CD14-positive monocyte (primary cell): ENCODE results near the gene C3orf62. TPM values are rescaled to one million over a fixed set of nuclear protein-coding genes. Genes with fewer than 3 reads are reported as not detected.

Experiments used
- DNase-seq, 3 donors: peaks; one replicate each; pipeline ENCODE4 v3.0.0-alpha.2; 2011 to 2022
- H2AFZ ChIP-seq: 2 replicates; pipeline ENCODE4 v1.6.0; 2012; ENCODE audit warnings: mild to moderate bottlenecking, low read depth, low read length, inconsistent platforms; ENCODE audit not compliant: insufficient read depth, poor library complexity, severe bottlenecking
- H3K27ac ChIP-seq, 2 donors: 1 replicate in 1 of 2; 2 replicates in 1 of 2; pipeline ENCODE4 v1.5.1; 2012 to 2013; ENCODE audit warnings: low read length in 2 of 2, control low read depth in 1 of 2, inconsistent platforms in 1 of 2, low read depth in 1 of 2, mild to moderate bottlenecking in 1 of 2
- H3K27me3 ChIP-seq, 2 donors: one replicate each; pipeline versions ENCODE4 v1.6.0 to v1.6.1; 2011 to 2013; ENCODE audit warnings: low read length in 2 of 2; ENCODE audit not compliant: control insufficient read depth in 2 of 2, insufficient read depth in 2 of 2
- H3K36me3 ChIP-seq, 2 donors: replicated peaks in 1 of 2; 1 replicate in 1 of 2; 2 replicates in 1 of 2; pipeline versions ENCODE4 v1.5.1 to v1.6.1; 2012 to 2013; ENCODE audit warnings: low read length in 2 of 2, control low read depth in 1 of 2, inconsistent platforms in 1 of 2, mild to moderate bottlenecking in 1 of 2; ENCODE audit not compliant: insufficient read depth in 2 of 2, control insufficient read depth in 1 of 2
- H3K4me1 ChIP-seq, 2 donors: 1 replicate in 1 of 2; 2 replicates in 1 of 2; pipeline versions ENCODE4 v1.5.1 to v1.6.1; 2012 to 2013; ENCODE audit warnings: low read length in 2 of 2, control low read depth in 1 of 2, inconsistent platforms in 1 of 2, mild to moderate bottlenecking in 1 of 2, moderate library complexity in 1 of 2; ENCODE audit not compliant: insufficient read depth in 2 of 2, control insufficient read depth in 1 of 2
- H3K4me2 ChIP-seq: replicated peaks from 2 replicates; pipeline ENCODE3; 2012; ENCODE audit warnings: low read length, moderate library complexity, mild to moderate bottlenecking; ENCODE audit not compliant: poor library complexity, severe bottlenecking; ENCODE audit errors: extremely low read depth
- H3K4me3 ChIP-seq, 3 experiments: fragments of 200-600 bp in 1 of 3; sonication (generic) in 1 of 3; replicated peaks in 1 of 3; 1 replicate in 2 of 3; 2 replicates in 1 of 3; pipeline ENCODE4 v1.5.1; 2011 to 2013; ENCODE audit warnings: low read length in 3 of 3, mild to moderate bottlenecking in 3 of 3, control low read depth in 2 of 3, low read depth in 2 of 3, inconsistent platforms in 1 of 3, moderate library complexity in 1 of 3
- H3K79me2 ChIP-seq: 2 replicates; pipeline ENCODE4 v1.6.0; 2012; ENCODE audit warnings: mild to moderate bottlenecking, control low read depth, inconsistent platforms, low read length, moderate library complexity; ENCODE audit not compliant: insufficient read depth
- H3K9ac ChIP-seq: 2 replicates; pipeline ENCODE4 v1.6.0; 2017; ENCODE audit warnings: low read length, mild to moderate bottlenecking; ENCODE audit not compliant: insufficient read depth, poor library complexity, severe bottlenecking
- H3K9me3 ChIP-seq, 2 donors: replicated peaks in 1 of 2; 1 replicate in 1 of 2; 2 replicates in 1 of 2; pipeline versions ENCODE4 v1.5.1 to v1.6.1; 2012 to 2013; ENCODE audit warnings: low read length in 2 of 2, control low read depth in 1 of 2; ENCODE audit not compliant: control insufficient read depth in 1 of 2, insufficient read depth in 1 of 2
- H4K20me1 ChIP-seq: 2 replicates; pipeline ENCODE4 v1.6.0; 2012; ENCODE audit warnings: mild to moderate bottlenecking, low read length, control low read depth, moderate library complexity; ENCODE audit not compliant: insufficient read depth
- H3K27ac Mint-ChIP-seq, 7 donors: one replicate each; pipeline ENCODE4 v1.8.0; 2020; ENCODE audit warnings: mild to moderate bottlenecking in 7 of 7, mixed read lengths in 7 of 7, moderate library complexity in 6 of 7, inconsistent platforms in 2 of 7
- H3K27me3 Mint-ChIP-seq, 3 donors: one replicate each; pipeline ENCODE4 v1.8.0; 2021 to 2022; ENCODE audit warnings: low read depth in 3 of 3, mild to moderate bottlenecking in 3 of 3, mixed read lengths in 3 of 3, moderate library complexity in 3 of 3, inconsistent platforms in 1 of 3
- H3K36me3 Mint-ChIP-seq, 2 donors: one replicate each; pipeline ENCODE4 v1.8.0; 2020; ENCODE audit warnings: mixed read lengths in 2 of 2, inconsistent platforms in 1 of 2, mild to moderate bottlenecking in 1 of 2
- H3K4me1 Mint-ChIP-seq: one replicate; pipeline ENCODE4 v1.8.0; 2020; ENCODE audit warnings: mild to moderate bottlenecking, mixed read lengths
- H3K4me3 Mint-ChIP-seq, 2 donors: one replicate each; pipeline ENCODE4 v1.8.0; 2020; ENCODE audit warnings: mild to moderate bottlenecking in 2 of 2, mixed read lengths in 2 of 2, moderate library complexity in 1 of 2
- H3K9me3 Mint-ChIP-seq, 7 donors: one replicate each; pipeline ENCODE4 v1.8.0; 2020 to 2022; ENCODE audit warnings: mixed read lengths in 7 of 7, mild to moderate bottlenecking in 6 of 7, moderate library complexity in 6 of 7, inconsistent platforms in 2 of 7
- CTCF ChIP-seq: fragments of 200-600 bp; IDR thresholded peaks from one replicate; pipeline ENCODE4 v1.8.0; 2022; ENCODE audit warnings: antibody characterized with exemption, mild to moderate bottlenecking
- WGBS: methylation state at CpG from one replicate; pipeline ENCODE4 v1.1.5; 2013; ENCODE audit warnings: missing lambda C conversion rate; ENCODE audit not compliant: insufficient coverage; 5-methylcytosine and 5-hydroxymethylcytosine counted together
- intact Hi-C, 2 donors: fragments of 100-400 bp; cut with micrococcal nuclease; formaldehyde crosslinking; loops; one replicate each; pipeline versions ENCODE4 v1.15.0 to v1.15.1; 2023
- polyA plus RNA-seq, 3 donors: library from polyadenylated mRNA; depleted of rRNA in 1 of 3; unstranded in 2 of 3; stranded (reverse) in 1 of 3; fragments of 300-500 nt in 2 of 3; fragments of >200 nt in 1 of 3; fragmentation: Illumina TruSeq in 2 of 3; gene quantifications; 1 replicate in 2 of 3; 2 replicates in 1 of 3; pipeline ENCODE4 v1.2.3, GENCODE V29; 2012 to 2021

Gene C3orf62
- polyA plus RNA-seq, 3 donors = 0.60 to 15.7 (median 1.0) TPM

- H3K4me2 ChIP-seq = no peak overlapping the region
- H3K4me1 Mint-ChIP-seq = peaks cover 10% of the 10 kb centered on the region
- peaks cover 17% of the 10 kb centered on the region for H3K79me2 ChIP-seq
- H3K9me3 Mint-ChIP-seq = no peaks in the 10 kb centered on the region
- peaks cover 4 to 10% of the 10 kb centered on the region in 2 donors for H3K4me1 ChIP-seq
- H3K36me3 ChIP-seq = peaks cover 80 to 94% of the 10 kb centered on the region in 2 donors
- peaks cover 78 to 96% of the 10 kb centered on the region in 2 donors for H3K36me3 Mint-ChIP-seq
- TF ChIP-seq CTCF = no peak
- H4K20me1 ChIP-seq = peaks cover 82% of the 10 kb centered on the region
- intact Hi-C loops = no loop called here
- no peak overlapping the region for H3K4me3 ChIP-seq
- no peaks in the 10 kb centered on the region for H3K27me3 ChIP-seq
- no peaks in the 10 kb centered on the region for H3K9me3 ChIP-seq
- H3K9ac ChIP-seq = no peak overlapping the region
- peak overlapping the region in 1 of 2 donors; percentile 59 for H3K27ac ChIP-seq
- no peak overlapping the region for H2AFZ ChIP-seq
- H3K27me3 Mint-ChIP-seq = peaks cover 0 to 2% (median 0%) of the 10 kb centered on the region in 3 donors
- WGBS = 100% methylated on average over 1 of the region's 3 CpGs
- DNase-seq = no peak
- peak overlapping the region in 1 of 7 donors; percentile 20 for H3K27ac Mint-ChIP-seq
- no peak overlapping the region for H3K4me3 Mint-ChIP-seq
These were observed 23.6 kb upstream of the C3orf62 start for GRCh38 chr3:49300595-49300994.

- no peak for DNase-seq
- no peaks in the 10 kb centered on the region for H3K9me3 ChIP-seq
- peak overlapping the region in 1 of 2 donors; percentile 70 for H3K27ac ChIP-seq
- Mint-ChIP-seq H3K4me3 (no peak overlapping the region), H3K27ac (peak overlapping the region in 2 of 7 donors; percentile 14 to 33), H3K9me3 (no peaks in the 10 kb centered on the region), H3K27me3 (peaks cover 0 to 2% (median 0%) of the 10 kb centered on the region in 3 donors), H3K36me3 (peaks cover 80 to 96% of the 10 kb centered on the region in 2 donors), H3K4me1 (peaks cover 10% of the 10 kb centered on the region)
- H3K79me2 ChIP-seq = peaks cover 10% of the 10 kb centered on the region
- peaks cover 77% of the 10 kb centered on the region for H4K20me1 ChIP-seq
- H3K36me3 ChIP-seq = peaks cover 82 to 96% of the 10 kb centered on the region in 2 donors
- no peak overlapping the region for H3K9ac ChIP-seq
- no peak overlapping the region for H3K4me2 ChIP-seq
- H3K4me3 ChIP-seq = no peak overlapping the region
- H3K27me3 ChIP-seq = no peaks in the 10 kb centered on the region
- TF ChIP-seq CTCF = no peak
- no peak overlapping the region for H2AFZ ChIP-seq
- peaks cover 4 to 10% of the 10 kb centered on the region in 2 donors for H3K4me1 ChIP-seq
- intact Hi-C loops = loop anchor here in 1 of 2 donors (5.0 kb wide), 1 partner anchor 149 kb away; no protein-coding TSS in a partner anchor
- WGBS = 99% methylated on average over 6 of the region's 7 CpGs
These were observed 21.5 kb upstream of the C3orf62 start for GRCh38 chr3:49298511-49298910.
